GM23338 (cell line): ENCODE results near the gene S100A3.

ENCODE experiments used
- CREB1 ChIP-seq: fragments of 250-450 bp; sonication (Bioruptor Pico); IDR thresholded peaks from 2 replicates; pipeline ENCODE4 v1.5.0; 2020; ENCODE audit warnings: low read depth, mild to moderate bottlenecking, moderate library complexity
- CTCF ChIP-seq, 2 experiments: fragments of 200-600 bp in 1 of 2; sonication (generic) in 1 of 2; conservative IDR thresholded peaks; 2 replicates each; pipeline versions ENCODE4 v1.5.1 to v1.6.1; 2016 to 2017; ENCODE audit warnings: antibody characterized with exemption in 2 of 2, low read depth in 2 of 2, mild to moderate bottlenecking in 2 of 2, moderate library complexity in 1 of 2
- EZH2 ChIP-seq: fragments of 200-600 bp; sonication (generic); IDR thresholded peaks from one replicate; pipeline ENCODE4 v1.8.0; 2017; ENCODE audit warnings: antibody characterized with exemption, mild to moderate bottlenecking, low read depth; ENCODE audit not compliant: unreplicated experiment
- EZH2phosphoT487 ChIP-seq: fragments of 200-600 bp; sonication (generic); IDR thresholded peaks from one replicate; pipeline ENCODE4 v1.8.1; 2018; ENCODE audit warnings: antibody characterized with exemption; ENCODE audit not compliant: unreplicated experiment
- JUNB ChIP-seq: IDR thresholded peaks from one replicate; pipeline ENCODE4 v1.6.1; 2016; ENCODE audit warnings: antibody characterized with exemption; ENCODE audit not compliant: unreplicated experiment
- NANOG ChIP-seq: IDR thresholded peaks from 2 replicates; pipeline ENCODE4 v1.6.1; 2016; ENCODE audit warnings: antibody characterized with exemption, borderline replicate concordance
- POLR2AphosphoS5 ChIP-seq: IDR thresholded peaks from 2 replicates; pipeline ENCODE4 v1.6.1; 2016; ENCODE audit warnings: antibody characterized with exemption, low read depth
- REST ChIP-seq: IDR thresholded peaks from one replicate; pipeline ENCODE4 v1.6.1; 2018; ENCODE audit warnings: antibody characterized with exemption; ENCODE audit not compliant: unreplicated experiment
- STAT1 ChIP-seq: IDR thresholded peaks from one replicate; pipeline ENCODE4 v1.6.1; 2016; ENCODE audit warnings: antibody characterized with exemption; ENCODE audit not compliant: unreplicated experiment
- ZNF331 ChIP-seq: fragments of 250-450 bp; sonication (Bioruptor Pico); IDR thresholded peaks from 2 replicates; pipeline ENCODE4 v1.5.0; 2020; ENCODE audit warnings: low read depth, mild to moderate bottlenecking, moderate library complexity
- TF ChIP-seq, protein P1 (sequence below): IDR thresholded peaks from 2 replicates; pipeline ENCODE4 v1.6.1; 2016; ENCODE audit warnings: antibody characterized with exemption

DNA sequence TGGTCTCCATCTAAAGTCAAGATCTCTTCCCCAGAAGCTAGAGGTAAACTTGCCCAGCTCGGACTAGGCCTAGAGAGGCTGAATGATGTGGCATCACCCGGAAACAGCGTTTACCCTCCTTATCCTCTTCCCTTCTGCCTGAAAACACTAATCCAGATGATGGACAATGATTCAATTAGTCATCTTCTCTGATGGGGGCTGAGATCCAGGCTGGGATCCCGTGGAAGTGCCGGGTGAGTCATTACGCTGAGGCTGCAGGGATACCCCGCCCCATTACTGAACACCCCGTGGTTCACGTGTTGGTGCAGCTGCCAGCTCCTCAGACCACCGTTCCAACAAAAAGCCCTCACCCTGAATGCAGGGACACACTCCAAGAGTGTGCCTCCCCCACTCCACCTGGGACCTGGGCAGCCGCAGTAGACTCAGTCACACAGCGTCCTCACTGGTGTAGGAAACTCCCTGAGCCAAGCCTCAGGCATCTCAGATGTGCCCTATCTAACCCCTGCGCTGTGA is 15.3 kb downstream of the S100A3 start:
- TF ChIP-seq POLR2AphosphoS5, result no peak
- no peak for TF ChIP-seq CREB1 (CRISPR knock-in tag)
- TF ChIP-seq REST, result no peak
- TF ChIP-seq, protein P1, sequence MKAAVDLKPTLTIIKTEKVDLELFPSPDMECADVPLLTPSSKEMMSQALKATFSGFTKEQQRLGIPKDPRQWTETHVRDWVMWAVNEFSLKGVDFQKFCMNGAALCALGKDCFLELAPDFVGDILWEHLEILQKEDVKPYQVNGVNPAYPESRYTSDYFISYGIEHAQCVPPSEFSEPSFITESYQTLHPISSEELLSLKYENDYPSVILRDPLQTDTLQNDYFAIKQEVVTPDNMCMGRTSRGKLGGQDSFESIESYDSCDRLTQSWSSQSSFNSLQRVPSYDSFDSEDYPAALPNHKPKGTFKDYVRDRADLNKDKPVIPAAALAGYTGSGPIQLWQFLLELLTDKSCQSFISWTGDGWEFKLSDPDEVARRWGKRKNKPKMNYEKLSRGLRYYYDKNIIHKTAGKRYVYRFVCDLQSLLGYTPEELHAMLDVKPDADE, result no peak
- no peak for TF ChIP-seq CTCF (conservative IDR thresholded peaks at IDR 0.05; ENCODE audit: low read depth in 2 of 2)
- no peak for TF ChIP-seq EZH2
- TF ChIP-seq STAT1, result no peak
- TF ChIP-seq EZH2phosphoT487, result no peak
- TF ChIP-seq JUNB, result no peak
- no peak for TF ChIP-seq NANOG
- TF ChIP-seq ZNF331, result no peak
